Measurements from ENCODE around the gene FOLR2. TPM values are rescaled to one million over a fixed set of nuclear protein-coding genes. Genes with fewer than 3 reads are reported as not detected.
"Not testable (repeated sequence)": the region's sequence is repeated elsewhere in the genome, so short reads cannot be mapped to it uniquely, and the experiment has no call there.

Gene FOLR2
- total and polyA plus RNA-seq, 2 donors: 19.6 to 31.9 TPM

DNA sequence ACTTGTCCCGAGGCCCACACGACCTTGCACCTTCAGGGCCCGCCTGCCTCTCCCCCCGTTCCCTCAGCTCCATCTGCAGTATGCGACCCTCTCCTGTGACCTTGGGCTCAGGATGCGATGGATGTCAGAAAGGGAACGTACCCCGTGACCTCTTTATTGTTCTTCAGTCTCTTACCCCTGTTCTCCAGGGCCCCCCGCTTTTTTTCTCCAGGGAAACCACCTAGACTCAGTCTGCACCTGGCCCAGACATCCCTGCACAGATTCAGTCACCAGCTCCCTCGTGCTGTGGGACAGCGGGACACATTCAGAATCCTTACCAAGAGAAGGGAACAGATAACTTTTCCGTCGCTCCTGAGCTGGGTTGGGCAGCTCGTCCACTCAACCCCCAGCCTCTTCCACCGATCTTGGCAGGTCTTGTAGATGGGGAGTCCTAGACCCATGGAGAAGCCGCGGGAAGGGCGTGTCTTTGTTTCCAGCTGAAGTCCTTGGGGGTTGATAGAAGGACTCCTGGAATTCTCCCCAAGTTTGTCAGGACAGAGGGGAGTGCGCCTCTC is 28.7 kb downstream of the FOLR2 start:
- H3K4me1 ChIP-seq (ENCODE audit: insufficient read depth): peaks cover 2% of the 10 kb centered on the region
- 16% methylated on average over 19 of the region's 19 CpGs for WGBS
- no peak for DNase-seq (ENCODE audit: extremely low spot score)
- H3K4me3 ChIP-seq (ENCODE audit: low read depth, low read length): no peak overlapping the region
- no peak overlapping the region for H3K27ac ChIP-seq (ENCODE audit: low read depth)
- no peaks in the 10 kb centered on the region for H3K36me3 ChIP-seq (ENCODE audit: insufficient read depth)

GRCh38 chr11:72247584-72247983 is 31.0 kb downstream of the FOLR2 start:
- Histone ChIP-seq H3K27ac (ENCODE audit: low read depth) (no peak overlapping the region), H3K36me3 (ENCODE audit: insufficient read depth) (no peaks in the 10 kb centered on the region), H3K4me1 (ENCODE audit: insufficient read depth) (no peaks in the 10 kb centered on the region), H3K4me3 (ENCODE audit: low read depth, low read length) (no peak overlapping the region)
- DNase-seq (ENCODE audit: extremely low spot score): no peak
- WGBS: 34% methylated on average over 2 of the region's 2 CpGs

- no peak overlapping the region for H3K27ac ChIP-seq (ENCODE audit: low read depth)
- DNase-seq (ENCODE audit: extremely low spot score): no peak
- WGBS: 87% methylated on average over 5 of the region's 5 CpGs
These were observed 33.4 kb downstream of the FOLR2 start for GRCh38 chr11:72249961-72250360.

GRCh38 chr11:72250661-72251464 is 34.3 kb downstream of the FOLR2 start:
- Histone ChIP-seq H3K4me3 (ENCODE audit: low read depth, low read length) (no peak overlapping the region), H3K4me1 (ENCODE audit: insufficient read depth) (no peaks in the 10 kb centered on the region), H3K27ac (ENCODE audit: low read depth) (no peak overlapping the region), H3K36me3 (ENCODE audit: insufficient read depth) (no peaks in the 10 kb centered on the region)
- no peak for DNase-seq (ENCODE audit: extremely low spot score)
- WGBS: 85% methylated on average over 24 of the region's 24 CpGs

More at GRCh38 chr11:72249961-72250360, 33.4 kb downstream of the FOLR2 start:
- no peaks in the 10 kb centered on the region for H3K4me1 ChIP-seq (ENCODE audit: insufficient read depth)
- no peaks in the 10 kb centered on the region for H3K36me3 ChIP-seq (ENCODE audit: insufficient read depth)
- no peak overlapping the region for H3K4me3 ChIP-seq (ENCODE audit: low read depth, low read length)

- H3K4me3 ChIP-seq (ENCODE audit: low read depth, low read length): no peak overlapping the region
- 75% methylated on average over 5 of the region's 5 CpGs for WGBS
- H3K27ac ChIP-seq (ENCODE audit: low read depth): no peak overlapping the region
- no peak for DNase-seq (ENCODE audit: extremely low spot score)
- H3K4me1 ChIP-seq (ENCODE audit: insufficient read depth): no peaks in the 10 kb centered on the region
- no peaks in the 10 kb centered on the region for H3K36me3 ChIP-seq (ENCODE audit: insufficient read depth)
These were observed 35.0 kb downstream of the FOLR2 start for GRCh38 chr11:72251614-72252013.

DNA sequence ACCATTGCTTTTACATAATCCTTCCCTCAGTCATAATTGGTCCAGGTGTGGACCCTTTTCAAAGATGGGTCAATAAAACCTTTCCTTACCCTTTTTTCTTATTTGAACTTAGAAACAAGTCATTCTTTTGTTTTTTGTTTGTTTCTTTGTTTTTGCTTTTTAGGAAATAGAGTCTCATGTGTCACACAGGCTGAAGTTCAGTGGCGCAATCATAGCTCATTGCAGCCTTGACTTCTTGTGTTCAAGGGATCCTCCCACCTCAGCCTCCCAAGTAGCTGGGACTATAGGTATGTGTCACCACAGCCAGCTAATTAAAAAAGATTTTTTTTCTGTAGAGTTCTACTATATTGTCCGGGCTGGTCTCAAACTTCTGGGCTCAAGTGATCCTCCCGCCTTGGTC is 36.8 kb downstream of the FOLR2 start:
- Histone ChIP-seq H3K36me3 (ENCODE audit: insufficient read depth) (no peaks in the 10 kb centered on the region), H3K27ac (ENCODE audit: low read depth) (no peak overlapping the region), H3K4me3 (ENCODE audit: low read depth, low read length) (no peak overlapping the region), H3K4me1 (ENCODE audit: insufficient read depth) (no peaks in the 10 kb centered on the region)
- 93% methylated on average over 3 of the region's 3 CpGs for WGBS
- no peak for DNase-seq (ENCODE audit: extremely low spot score)

DNA sequence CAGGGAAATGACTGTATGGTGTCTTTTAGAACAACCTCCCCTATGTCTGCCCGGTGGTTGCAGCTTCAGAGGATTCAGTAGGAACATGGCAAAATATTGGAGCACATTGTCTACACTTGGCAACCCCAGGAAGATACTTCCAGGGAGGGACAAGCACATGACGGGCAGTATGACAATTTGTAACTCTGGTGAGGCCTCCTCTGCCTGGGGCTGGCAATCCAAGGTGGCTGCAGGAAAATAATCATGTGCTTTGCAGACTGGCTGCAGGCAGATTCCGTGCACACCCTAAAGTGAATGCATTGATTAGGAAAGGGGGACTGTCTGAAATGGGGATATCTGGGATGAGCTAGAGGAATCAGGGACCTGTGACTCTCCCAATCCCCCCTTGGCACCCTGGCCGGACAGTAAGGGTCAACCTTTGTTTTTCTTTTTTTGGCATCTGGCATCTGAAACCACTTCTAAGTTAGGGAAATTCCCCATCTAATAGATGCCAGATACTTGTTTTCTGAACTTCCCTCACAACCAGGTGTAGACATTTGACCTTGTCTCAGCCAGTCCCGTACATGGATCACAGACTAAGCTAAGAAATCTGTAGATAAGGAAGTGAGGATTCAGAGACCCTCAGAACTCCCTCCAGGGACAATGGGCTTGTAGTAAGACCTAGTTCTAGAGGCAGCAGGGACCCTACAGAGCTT is 37.9 kb downstream of the FOLR2 start:
- no peaks in the 10 kb centered on the region for H3K36me3 ChIP-seq (ENCODE audit: insufficient read depth)
- H3K27ac ChIP-seq (ENCODE audit: low read depth): no peak overlapping the region
- no peaks in the 10 kb centered on the region for H3K4me1 ChIP-seq (ENCODE audit: insufficient read depth)
- H3K4me3 ChIP-seq (ENCODE audit: low read depth, low read length): no peak overlapping the region
- 88% methylated on average over 5 of the region's 5 CpGs for WGBS
- no peak for DNase-seq (ENCODE audit: extremely low spot score)

- no peak for DNase-seq (ENCODE audit: extremely low spot score)
- Histone ChIP-seq H3K4me3 (ENCODE audit: low read depth, low read length) (no peak overlapping the region), H3K4me1 (ENCODE audit: insufficient read depth) (no peaks in the 10 kb centered on the region), H3K36me3 (ENCODE audit: insufficient read depth) (no peaks in the 10 kb centered on the region), H3K27ac (ENCODE audit: low read depth) (no peak overlapping the region)
- 73% methylated on average over 2 of the region's 2 CpGs for WGBS
These were observed 41.0 kb downstream of the FOLR2 start for GRCh38 chr11:72257570-72257969.

DNA sequence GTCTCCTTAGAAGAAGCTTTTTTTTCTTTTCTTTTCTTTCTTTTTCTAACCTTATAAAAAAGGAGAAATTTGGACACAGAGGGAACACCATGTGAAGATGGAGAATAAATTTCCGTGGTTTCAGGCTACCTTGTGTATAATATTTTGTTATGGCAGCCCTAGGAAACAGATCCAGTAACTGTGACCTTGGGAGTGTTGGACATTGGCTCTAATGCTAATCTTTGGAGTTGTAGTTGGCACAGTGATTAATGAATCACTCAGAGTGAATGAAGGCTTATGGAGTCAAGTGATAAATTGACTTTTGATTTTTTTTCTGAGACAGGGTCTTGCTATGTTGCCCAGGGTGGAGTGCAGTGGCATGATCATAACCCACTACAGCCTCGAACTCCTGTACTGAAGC is 42.9 kb downstream of the FOLR2 start:
- no peaks in the 10 kb centered on the region for H3K4me1 ChIP-seq (ENCODE audit: insufficient read depth)
- WGBS: 86% methylated on average over 2 of the region's 2 CpGs
- no peak overlapping the region for H3K4me3 ChIP-seq (ENCODE audit: low read depth, low read length)
- H3K27ac ChIP-seq (ENCODE audit: low read depth): no peak overlapping the region
- no peaks in the 10 kb centered on the region for H3K36me3 ChIP-seq (ENCODE audit: insufficient read depth)
- DNase-seq (ENCODE audit: extremely low spot score): no peak

- no peaks in the 10 kb centered on the region for H3K4me1 ChIP-seq (ENCODE audit: insufficient read depth)
- no peak overlapping the region for H3K27ac ChIP-seq (ENCODE audit: low read depth)
- 42% methylated on average over 5 of the region's 5 CpGs for WGBS
- DNase-seq (ENCODE audit: extremely low spot score): no peak
- H3K4me3 ChIP-seq (ENCODE audit: low read depth, low read length): no peak overlapping the region
- H3K36me3 ChIP-seq (ENCODE audit: insufficient read depth): no peaks in the 10 kb centered on the region
These were observed 44.0 kb downstream of the FOLR2 start for GRCh38 chr11:72260574-72260973.

GRCh38 chr11:72263361-72263760 is 46.8 kb downstream of the FOLR2 start:
- no peak overlapping the region for H3K4me3 ChIP-seq (ENCODE audit: low read depth, low read length)
- 64% methylated on average over 4 of the region's 4 CpGs for WGBS
- no peak overlapping the region for H3K27ac ChIP-seq (ENCODE audit: low read depth)
- no peaks in the 10 kb centered on the region for H3K4me1 ChIP-seq (ENCODE audit: insufficient read depth)
- no peaks in the 10 kb centered on the region for H3K36me3 ChIP-seq (ENCODE audit: insufficient read depth)
- no peak for DNase-seq (ENCODE audit: extremely low spot score)

DNA sequence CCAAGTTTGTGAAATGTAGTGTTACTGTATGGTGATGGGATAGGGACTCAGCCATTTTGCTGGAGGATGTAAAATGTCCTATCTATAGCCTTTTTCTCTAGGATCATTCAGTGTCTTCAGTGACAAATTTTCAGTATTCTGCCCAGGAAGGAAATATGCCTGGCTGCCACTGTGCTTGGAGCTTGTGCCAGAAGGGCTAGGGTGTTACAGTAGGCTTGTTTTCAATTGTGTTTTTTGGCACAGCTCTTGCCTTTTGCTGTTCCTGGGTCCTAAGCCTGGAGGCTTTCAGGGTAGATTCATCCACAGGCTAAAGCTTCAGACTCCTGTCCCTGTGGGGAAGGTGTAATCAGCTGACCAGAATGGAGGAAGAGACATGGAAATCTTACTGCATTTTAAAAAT is 49.4 kb downstream of the FOLR2 start:
- Histone ChIP-seq H3K27ac (ENCODE audit: low read depth) (no peak overlapping the region), H3K4me1 (ENCODE audit: insufficient read depth) (no peaks in the 10 kb centered on the region), H3K36me3 (ENCODE audit: insufficient read depth) (no peaks in the 10 kb centered on the region), H3K4me3 (ENCODE audit: low read depth, low read length) (no peak overlapping the region)
- no peak for DNase-seq (ENCODE audit: extremely low spot score)

- H3K36me3 ChIP-seq (ENCODE audit: insufficient read depth); DNase-seq (ENCODE audit: extremely low spot score); H3K4me1 ChIP-seq (ENCODE audit: insufficient read depth); H3K4me3 ChIP-seq (ENCODE audit: low read depth, low read length); H3K27ac ChIP-seq (ENCODE audit: low read depth): not testable (repeated sequence)
- 84% methylated on average over 5 of the region's 5 CpGs for WGBS
These were observed 50.4 kb downstream of the FOLR2 start for GRCh38 chr11:72266960-72267359.

DNA sequence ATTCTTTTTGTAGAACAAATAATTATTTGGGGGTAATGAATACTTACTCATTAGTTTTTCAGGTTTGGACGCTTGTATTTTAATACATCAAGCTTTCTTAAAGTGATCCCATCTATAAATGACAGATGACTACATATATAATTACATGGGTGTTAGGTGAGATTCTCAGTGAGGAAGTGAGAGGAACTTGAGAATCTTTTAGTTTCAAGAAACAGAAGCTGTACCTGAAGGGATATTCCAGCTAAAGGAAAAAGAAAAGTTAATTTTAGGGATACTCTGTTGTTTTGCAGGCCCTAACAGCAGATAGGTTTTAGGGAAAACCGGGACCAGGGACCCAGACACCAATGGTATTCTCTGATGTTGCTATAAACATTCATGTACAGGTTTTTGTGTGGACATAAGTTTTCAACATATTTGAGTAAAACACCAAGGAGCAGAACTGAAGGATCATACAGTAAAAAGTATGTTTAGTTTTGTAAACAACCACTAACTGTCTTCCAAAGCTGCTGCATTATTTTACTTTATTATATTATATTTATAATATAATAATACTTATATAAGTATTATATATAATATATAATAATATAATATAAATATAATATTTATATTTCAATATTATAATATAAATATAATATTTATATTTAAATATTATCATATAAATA is 51.5 kb downstream of the FOLR2 start:
- Histone ChIP-seq H3K4me1 (ENCODE audit: insufficient read depth) (no peaks in the 10 kb centered on the region), H3K4me3 (ENCODE audit: low read depth, low read length) (no peak overlapping the region), H3K36me3 (ENCODE audit: insufficient read depth) (no peaks in the 10 kb centered on the region), H3K27ac (ENCODE audit: low read depth) (no peak overlapping the region)
- DNase-seq (ENCODE audit: extremely low spot score): no peak
- WGBS: 77% methylated on average over 2 of the region's 2 CpGs
